Stomach smooth muscle (tissue), 2 donors: ENCODE data around the gene CECR2.

Source experiments
- H3K27ac ChIP-seq: one replicate; pipeline ENCODE4 v1.7.0; 2013; ENCODE audit warnings: mild to moderate bottlenecking, low read length, inconsistent platforms
- H3K27me3 ChIP-seq, 2 donors: one replicate each; pipeline ENCODE4 v1.7.0; 2013; ENCODE audit warnings: low read length in 2 of 2; ENCODE audit not compliant: insufficient read depth in 2 of 2, control insufficient read depth in 1 of 2
- H3K36me3 ChIP-seq, 2 donors: one replicate each; pipeline ENCODE4 v1.7.0; 2013; ENCODE audit warnings: low read length in 2 of 2; ENCODE audit not compliant: control insufficient read depth in 2 of 2, insufficient read depth in 2 of 2
- H3K4me1 ChIP-seq: one replicate; pipeline ENCODE4 v1.7.0; 2013; ENCODE audit warnings: low read length; ENCODE audit not compliant: control insufficient read depth, insufficient read depth
- H3K4me3 ChIP-seq, 2 donors: one replicate each; pipeline ENCODE4 v1.7.0; 2013; ENCODE audit warnings: low read length in 2 of 2
- H3K9ac ChIP-seq, 2 donors: one replicate each; pipeline ENCODE4 v1.7.0; 2013; ENCODE audit warnings: low read length in 2 of 2, mild to moderate bottlenecking in 1 of 2
- H3K9me3 ChIP-seq, 2 donors: one replicate each; pipeline ENCODE4 v1.7.0; 2013; ENCODE audit warnings: low read length in 2 of 2; ENCODE audit not compliant: control insufficient read depth in 2 of 2
- donor health status: healthy.
- donor health status: Pancreatic carcinoma.

The CECR2 gene

DNA sequence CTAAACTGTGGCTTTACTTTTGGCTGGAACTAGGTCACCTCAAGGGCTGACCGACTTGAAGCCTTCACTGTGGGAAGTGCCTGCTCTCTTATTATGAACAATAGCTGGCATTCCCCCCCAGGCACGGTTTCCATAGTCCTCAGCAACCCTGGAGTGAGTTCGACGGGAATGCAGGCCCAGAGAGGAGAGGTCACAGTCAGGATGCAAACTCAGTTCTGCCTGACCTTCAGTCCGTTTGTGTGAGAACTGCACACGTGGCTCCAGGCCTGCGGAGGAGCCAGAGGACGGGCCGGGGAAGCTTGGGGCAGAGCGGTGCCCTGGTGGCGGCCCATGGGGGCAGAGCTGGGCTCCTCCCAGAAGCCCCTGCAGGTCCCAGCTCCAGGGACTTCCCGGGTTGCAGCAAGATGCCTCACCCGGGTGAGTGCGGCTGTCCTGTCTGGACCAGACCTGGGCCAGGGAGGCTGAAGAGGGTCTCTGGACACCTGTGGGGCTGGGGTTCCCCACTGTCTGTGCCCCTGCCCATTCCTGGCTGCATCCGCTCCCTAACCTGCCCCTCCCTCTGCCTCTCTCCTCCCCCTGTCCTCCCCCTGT, 211.3 kb downstream of the CECR2 start:
- peaks cover 0 to 2% of the 10 kb centered on the region in 2 donors for H3K27me3 ChIP-seq
- no peak overlapping the region for H3K4me3 ChIP-seq
- no peaks in the 10 kb centered on the region for H3K4me1 ChIP-seq
- H3K9me3 ChIP-seq, result no peaks in the 10 kb centered on the region
- no peak overlapping the region for H3K27ac ChIP-seq
- no peaks in the 10 kb centered on the region for H3K36me3 ChIP-seq
- no peak overlapping the region for H3K9ac ChIP-seq

DNA sequence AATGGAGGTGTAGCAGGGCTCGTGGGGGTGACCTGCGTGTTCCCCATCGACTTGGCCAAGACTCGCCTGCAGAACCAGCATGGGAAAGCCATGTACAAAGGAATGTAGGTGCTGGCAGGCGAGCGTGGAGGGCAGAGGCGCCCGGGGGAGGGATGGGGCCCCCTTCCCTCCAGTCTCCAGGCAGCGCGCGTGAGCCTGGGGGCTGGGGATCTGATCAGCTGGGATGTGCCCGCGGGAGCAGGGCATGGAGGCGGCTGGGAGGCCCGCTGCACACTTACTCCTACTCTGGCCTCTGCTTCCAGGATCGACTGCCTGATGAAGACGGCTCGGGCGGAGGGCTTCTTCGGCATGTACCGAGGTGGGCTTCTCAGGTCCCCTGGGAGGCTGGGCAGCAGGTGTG, 211.8 kb downstream of the CECR2 start:
- Histone ChIP-seq H3K27me3 (peaks cover 0 to 2% of the 10 kb centered on the region in 2 donors), H3K4me1 (no peaks in the 10 kb centered on the region), H3K4me3 (no peak overlapping the region), H3K9ac (no peak overlapping the region), H3K36me3 (no peaks in the 10 kb centered on the region), H3K27ac (no peak overlapping the region), H3K9me3 (no peaks in the 10 kb centered on the region)

DNA sequence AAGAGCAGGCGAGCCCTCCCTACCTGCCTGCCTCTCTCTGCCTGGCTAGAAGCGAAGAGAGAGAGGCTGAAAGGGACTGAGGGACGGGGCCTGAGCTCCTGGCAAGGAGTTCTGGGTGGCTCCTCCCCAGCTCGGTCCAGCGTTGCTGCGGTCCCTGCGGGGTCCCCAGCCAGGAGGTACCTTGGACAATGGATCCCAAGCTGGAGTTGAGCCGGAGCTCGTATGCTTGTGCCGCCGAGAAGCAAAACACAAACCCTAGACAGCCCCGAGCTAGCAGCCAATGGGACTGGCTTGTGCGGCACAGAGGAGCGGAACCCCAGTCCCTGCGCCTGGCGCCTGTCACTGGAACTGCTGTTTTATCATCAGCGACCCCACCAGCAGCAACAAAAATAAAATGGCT, 212.4 kb downstream of the CECR2 start:
- Histone ChIP-seq H3K27ac (no peak overlapping the region), H3K9me3 (no peaks in the 10 kb centered on the region), H3K9ac (no peak overlapping the region)

DNA sequence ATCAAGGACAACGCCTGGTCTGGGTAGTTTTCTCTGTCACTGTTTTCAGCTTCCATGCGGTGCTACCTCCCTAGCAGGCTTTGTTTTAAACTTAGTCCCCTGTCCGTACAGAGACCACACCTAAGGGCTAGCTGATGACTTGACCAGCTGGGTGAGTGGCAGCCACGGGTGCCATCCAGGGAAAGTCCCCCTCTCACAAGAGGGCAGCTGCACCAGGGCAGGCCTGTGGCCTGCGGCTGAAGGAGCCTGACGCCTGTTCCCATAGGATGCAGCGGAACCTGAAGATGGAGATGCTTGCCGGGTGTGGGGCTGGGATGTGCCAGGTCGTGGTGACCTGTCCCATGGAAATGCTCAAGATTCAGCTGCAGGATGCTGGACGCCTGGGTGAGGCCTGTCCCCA, 213.9 kb downstream of the CECR2 start:
- no peaks in the 10 kb centered on the region for H3K36me3 ChIP-seq
- H3K4me3 ChIP-seq, result no peak overlapping the region
- H3K27ac ChIP-seq, result no peak overlapping the region
- H3K4me1 ChIP-seq, result no peaks in the 10 kb centered on the region
- H3K9me3 ChIP-seq, result no peaks in the 10 kb centered on the region
- no peak overlapping the region for H3K9ac ChIP-seq
- H3K27me3 ChIP-seq, result peaks cover 0 to 2% of the 10 kb centered on the region in 2 donors

More for the DNA sequence above, 212.4 kb downstream of the CECR2 start:
- Histone ChIP-seq H3K4me1 (no peaks in the 10 kb centered on the region), H3K36me3 (no peaks in the 10 kb centered on the region), H3K27me3 (peaks cover 0 to 2% of the 10 kb centered on the region in 2 donors), H3K4me3 (no peak overlapping the region)

DNA sequence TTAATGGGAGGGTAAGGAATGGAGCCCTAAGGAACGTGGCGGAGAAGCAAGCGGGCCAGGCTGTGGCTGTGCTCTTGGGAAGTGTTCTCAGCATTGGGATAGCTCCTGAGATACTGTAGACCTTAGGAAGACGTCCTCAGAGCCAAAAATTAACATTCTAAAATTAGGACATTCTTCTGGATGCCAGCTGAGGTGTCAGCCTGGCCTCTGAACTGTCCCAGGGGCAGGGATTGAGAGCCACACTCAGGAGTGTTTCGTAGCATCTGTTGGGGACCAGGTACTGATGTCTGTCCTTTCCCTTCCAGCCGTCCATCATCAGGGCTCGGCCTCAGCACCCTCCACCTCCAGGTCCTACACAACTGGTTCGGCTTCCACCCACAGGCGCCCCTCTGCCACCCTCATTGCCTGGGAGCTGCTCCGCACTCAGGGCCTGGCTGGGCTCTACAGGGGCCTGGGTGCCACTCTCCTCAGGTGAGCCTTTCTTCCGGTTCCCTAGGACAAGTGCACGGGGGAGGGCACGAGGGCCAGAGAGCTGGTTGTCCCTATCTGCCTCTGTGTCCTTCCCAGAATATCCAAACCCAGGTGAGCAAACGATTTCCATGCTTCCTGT, 217.7 kb downstream of the CECR2 start:
- no peaks in the 10 kb centered on the region for H3K27me3 ChIP-seq
- H3K27ac ChIP-seq, result no peak overlapping the region
- H3K4me3 ChIP-seq, result no peak overlapping the region
- no peaks in the 10 kb centered on the region for H3K4me1 ChIP-seq
- H3K9ac ChIP-seq, result no peak overlapping the region
- peaks cover 9 to 11% of the 10 kb centered on the region in 2 donors for H3K36me3 ChIP-seq
- no peaks in the 10 kb centered on the region for H3K9me3 ChIP-seq

DNA sequence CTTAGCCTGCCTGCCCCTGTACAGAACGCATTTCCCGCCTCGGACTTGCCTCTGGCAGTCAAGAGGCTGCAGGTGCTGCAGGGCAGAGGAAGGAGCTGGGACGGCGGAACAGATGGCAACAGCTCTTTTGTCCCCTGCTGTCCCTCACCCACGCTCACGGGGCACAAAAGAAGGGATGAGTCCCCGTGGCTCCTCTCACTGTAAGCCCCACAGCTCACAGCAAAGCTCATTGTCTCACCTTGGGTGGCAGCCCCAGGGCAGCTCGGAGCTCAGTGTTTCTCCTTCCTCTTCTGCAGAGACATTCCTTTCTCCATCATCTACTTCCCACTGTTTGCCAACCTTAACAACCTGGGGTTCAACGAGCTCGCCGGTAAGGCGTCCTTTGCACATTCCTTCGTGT, 218.4 kb downstream of the CECR2 start:
- no peaks in the 10 kb centered on the region for H3K27me3 ChIP-seq
- no peaks in the 10 kb centered on the region for H3K4me1 ChIP-seq
- no peak overlapping the region for H3K4me3 ChIP-seq
- H3K9me3 ChIP-seq, result no peaks in the 10 kb centered on the region
- H3K9ac ChIP-seq, result no peak overlapping the region
- peaks cover 14 to 15% of the 10 kb centered on the region in 2 donors for H3K36me3 ChIP-seq
- no peak overlapping the region for H3K27ac ChIP-seq

DNA sequence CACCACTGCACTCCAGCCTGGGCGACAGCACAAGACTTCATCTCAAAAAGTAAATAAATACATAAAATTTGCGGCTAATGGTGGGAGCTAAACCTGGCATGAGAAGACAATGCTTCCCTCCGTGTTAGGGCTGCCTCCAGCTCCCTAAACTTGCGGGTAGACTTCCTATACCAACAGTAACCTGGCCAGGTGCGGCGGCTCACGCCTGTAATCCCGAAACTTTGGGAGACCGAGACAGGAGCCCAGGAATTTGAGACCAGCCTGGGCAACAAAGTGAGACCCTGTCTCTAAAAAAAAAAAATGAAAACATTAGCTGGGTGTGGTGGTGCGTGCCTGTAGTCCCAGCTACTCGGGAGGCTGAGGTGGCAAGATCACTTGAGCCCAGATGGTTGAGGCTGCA, 219.3 kb downstream of the CECR2 start:
- Histone ChIP-seq H3K36me3 (peaks cover 19 to 22% of the 10 kb centered on the region in 2 donors), H3K9ac (no peak overlapping the region), H3K27me3 (no peaks in the 10 kb centered on the region), H3K27ac (no peak overlapping the region), H3K4me3 (no peak overlapping the region), H3K4me1 (no peaks in the 10 kb centered on the region), H3K9me3 (no peaks in the 10 kb centered on the region)

DNA sequence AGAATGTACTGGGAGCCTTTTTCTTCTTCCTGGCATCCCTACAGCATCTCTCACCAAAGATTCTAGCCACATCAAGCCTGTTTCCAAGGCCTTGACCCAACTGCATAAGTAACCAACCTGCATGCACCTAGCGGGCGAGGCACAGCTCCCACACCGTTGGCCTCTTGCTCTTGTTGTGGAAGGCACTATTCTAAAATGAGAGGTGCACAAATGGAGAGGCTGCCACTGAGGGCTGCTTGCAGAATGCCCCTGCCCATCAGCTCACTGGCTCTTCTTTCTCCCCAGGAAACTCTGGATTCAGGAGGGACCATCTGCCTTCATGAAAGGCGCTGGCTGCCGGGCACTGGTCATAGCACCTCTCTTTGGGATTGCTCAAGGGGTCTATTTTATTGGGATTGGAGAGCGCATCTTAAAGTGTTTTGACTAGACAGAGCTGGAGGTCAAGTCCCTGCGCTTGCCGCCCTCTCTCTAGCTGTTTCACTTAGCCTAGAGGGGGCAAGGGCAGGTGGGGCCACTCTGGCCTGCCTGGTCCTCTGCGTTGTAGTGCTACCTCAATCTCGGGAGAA, 220.6 kb downstream of the CECR2 start:
- Histone ChIP-seq H3K4me3 (no peak overlapping the region), H3K9ac (no peak overlapping the region), H3K4me1 (no peaks in the 10 kb centered on the region), H3K27ac (no peak overlapping the region), H3K9me3 (no peaks in the 10 kb centered on the region), H3K36me3 (peaks cover 30 to 31% of the 10 kb centered on the region in 2 donors), H3K27me3 (no peaks in the 10 kb centered on the region)

DNA sequence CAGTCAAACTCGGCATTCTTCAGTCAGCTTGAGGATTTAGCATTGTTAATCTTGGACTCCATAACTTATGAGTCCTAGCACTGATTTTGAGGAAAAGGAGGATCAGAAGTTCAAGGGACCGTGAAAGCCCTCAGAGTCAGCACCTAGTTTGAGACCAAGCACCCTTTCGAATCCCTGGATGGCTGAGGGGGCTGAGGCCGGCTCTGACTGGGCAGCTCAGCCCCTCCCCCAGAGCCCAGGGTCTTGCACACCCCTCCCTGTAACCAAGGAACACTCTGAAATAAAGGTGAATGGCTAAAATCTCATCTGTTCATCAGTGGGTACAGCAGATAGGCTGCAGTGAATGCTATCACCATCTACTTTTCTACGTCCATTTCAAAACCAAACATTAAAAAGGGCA, 221.3 kb downstream of the CECR2 start:
- Histone ChIP-seq H3K9me3 (no peaks in the 10 kb centered on the region), H3K27ac (no peak overlapping the region), H3K4me1 (no peaks in the 10 kb centered on the region), H3K27me3 (no peaks in the 10 kb centered on the region), H3K9ac (no peak overlapping the region), H3K36me3 (peaks cover 32 to 34% of the 10 kb centered on the region in 2 donors), H3K4me3 (no peak overlapping the region)

DNA sequence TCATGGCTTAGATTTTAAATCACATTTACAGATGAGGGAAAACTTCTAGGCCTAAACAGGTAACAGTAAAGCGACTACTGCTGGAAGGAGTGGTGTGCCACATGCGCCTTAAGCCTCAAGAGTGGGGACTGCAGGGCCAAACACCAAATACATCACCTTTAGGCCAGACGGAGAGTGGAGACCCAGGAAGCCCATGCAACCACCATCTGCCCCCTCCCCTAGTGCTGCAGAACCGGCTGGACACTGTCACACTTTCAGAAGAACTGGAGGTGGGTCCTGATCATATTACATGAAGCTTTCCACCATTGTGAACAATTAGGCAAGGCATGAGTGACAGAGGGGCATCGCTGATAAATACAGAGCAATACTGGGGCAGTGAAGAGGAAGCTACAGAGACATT, 222.9 kb downstream of the CECR2 start:
- no peaks in the 10 kb centered on the region for H3K4me1 ChIP-seq
- H3K27me3 ChIP-seq, result no peaks in the 10 kb centered on the region
- no peak overlapping the region for H3K27ac ChIP-seq
- H3K36me3 ChIP-seq, result peaks cover 43% of the 10 kb centered on the region in 2 donors
- H3K4me3 ChIP-seq, result no peak overlapping the region
- no peak overlapping the region for H3K9ac ChIP-seq
- H3K9me3 ChIP-seq, result no peaks in the 10 kb centered on the region

DNA sequence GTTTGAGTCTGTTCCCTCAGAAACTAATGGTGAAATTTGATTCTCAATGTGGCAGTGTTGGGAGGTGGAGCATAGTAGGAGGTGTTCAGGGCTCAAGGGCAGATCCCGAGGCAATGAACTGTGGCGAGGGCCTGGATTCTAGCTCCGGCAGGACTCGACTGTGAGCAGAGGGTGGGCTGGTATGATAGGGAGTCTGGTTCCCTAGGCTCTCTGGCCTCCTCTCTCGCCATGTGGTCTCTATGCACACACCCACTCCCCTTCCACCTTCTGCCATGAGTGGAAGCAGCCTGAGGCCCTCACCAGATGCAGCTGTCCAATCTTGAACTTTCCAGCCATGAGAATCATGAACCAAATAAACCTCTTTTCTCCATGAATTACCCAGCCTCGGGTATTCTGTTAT, 227.0 kb downstream of the CECR2 start:
- H3K36me3 ChIP-seq, result peaks cover 58% of the 10 kb centered on the region in 2 donors

More for the DNA sequence above, 227.0 kb downstream of the CECR2 start:
- Histone ChIP-seq H3K27ac (no peak overlapping the region), H3K27me3 (no peaks in the 10 kb centered on the region), H3K4me1 (no peaks in the 10 kb centered on the region), H3K9ac (no peak overlapping the region), H3K4me3 (no peak overlapping the region), H3K9me3 (no peaks in the 10 kb centered on the region)
